Fibroblast of lung (primary cell): Measurements from ENCODE around the gene CES2. TPM values are rescaled to one million over a fixed set of nuclear protein-coding genes. Genes with fewer than 3 reads are reported as not detected.

Source experiments
- DNase-seq, 2 donors: peaks; one replicate each; pipeline versions ENCODE4 v3.0.0 to v3.0.0-alpha.2; 2010; ENCODE audit warnings: low read depth in 2 of 2
- H2AFZ ChIP-seq: 2 replicates; pipeline ENCODE4 v1.5.1; 2012; ENCODE audit warnings: low read length, control low read depth, inconsistent platforms
- H3K27ac ChIP-seq: 2 replicates; pipeline ENCODE4 v1.5.1; 2011; ENCODE audit warnings: low read length, control low read depth; ENCODE audit not compliant: insufficient read depth
- H3K27me3 ChIP-seq: 2 replicates; pipeline ENCODE4 v1.5.1; 2011; ENCODE audit warnings: mild to moderate bottlenecking, low read length; ENCODE audit not compliant: control insufficient read depth, insufficient read depth
- H3K36me3 ChIP-seq: 2 replicates; pipeline ENCODE4 v1.5.1; 2011; ENCODE audit warnings: low read length; ENCODE audit not compliant: control insufficient read depth, insufficient read depth
- H3K4me1 ChIP-seq: 2 replicates; pipeline ENCODE4 v1.5.1; 2011; ENCODE audit warnings: low read length; ENCODE audit not compliant: control insufficient read depth, insufficient read depth; ENCODE audit errors: extremely low read depth
- H3K4me2 ChIP-seq: 2 replicates; pipeline ENCODE4 v1.5.1; 2011; ENCODE audit warnings: low read length, control low read depth; ENCODE audit not compliant: insufficient read depth; ENCODE audit errors: extremely low read depth
- H3K4me3 ChIP-seq, 4 experiments: fragments of 200-600 bp in 1 of 4; sonication (generic) in 1 of 4; replicated peaks in 1 of 4; 2 replicates each; pipeline ENCODE4 v1.5.1; 2011 to 2016; ENCODE audit warnings: low read length in 4 of 4, low read depth in 3 of 4, mild to moderate bottlenecking in 3 of 4, control low read depth in 2 of 4, inconsistent platforms in 1 of 4, mixed read lengths in 1 of 4; ENCODE audit not compliant: insufficient read depth in 1 of 4; ENCODE audit errors: control extremely low read depth in 1 of 4
- H3K79me2 ChIP-seq: 2 replicates; pipeline ENCODE4 v1.5.1; 2012; ENCODE audit warnings: mild to moderate bottlenecking, low read length, inconsistent platforms; ENCODE audit not compliant: control insufficient read depth, insufficient read depth
- H3K9ac ChIP-seq: 2 replicates; pipeline ENCODE4 v1.5.1; 2011; ENCODE audit warnings: mild to moderate bottlenecking, low read length, control low read depth; ENCODE audit not compliant: insufficient read depth
- H3K9me3 ChIP-seq: 2 replicates; pipeline ENCODE4 v1.5.1; 2012; ENCODE audit warnings: low read depth, low read length; ENCODE audit not compliant: control insufficient read depth, insufficient read depth
- H4K20me1 ChIP-seq: 2 replicates; pipeline ENCODE4 v1.5.1; 2011; ENCODE audit warnings: low read length; ENCODE audit not compliant: control insufficient read depth, insufficient read depth; ENCODE audit errors: extremely low read depth
- EZH2 ChIP-seq: IDR thresholded peaks from 2 replicates; pipeline ENCODE4 v1.5.1; 2012; ENCODE audit warnings: low read length, control low read depth, mild to moderate bottlenecking; ENCODE audit errors: missing control alignments
- polyA plus RNA-seq, 2 donors: library from polyadenylated mRNA; depleted of rRNA in 1 of 2; stranded (reverse) in 1 of 2; unstranded in 1 of 2; fragments of >200 nt; gene quantifications; 2 replicates each; pipeline ENCODE4 v1.2.1, GENCODE V29; 2011 to 2012; ENCODE audit warnings: missing spikeins in 1 of 2
- total RNA-seq: library from RNA; depleted of rRNA; stranded (reverse); fragments of >200 nt; gene quantifications from 2 replicates; pipeline ENCODE4 v1.2.1, GENCODE V29; 2014
- TF ChIP-seq, protein P1 (sequence below), 2 donors: IDR thresholded peaks in 1 of 2; conservative IDR thresholded peaks in 1 of 2; 1 replicate in 1 of 2; 2 replicates in 1 of 2; pipeline ENCODE4 v1.5.1; 2011 to 2012; ENCODE audit warnings: low read length in 2 of 2, control low read depth in 1 of 2, inconsistent platforms in 1 of 2, low read depth in 1 of 2, mild to moderate bottlenecking in 1 of 2

Gene CES2
- total and polyA plus RNA-seq, 2 donors (not counting 1 experiment from before 2014, with no cell fraction given): 22.9 to 47.6 TPM

- no peaks in the 10 kb centered on the region for H3K9me3 ChIP-seq
- H3K36me3 ChIP-seq: no peaks in the 10 kb centered on the region
- DNase-seq: no peak
- no peak overlapping the region for H3K27ac ChIP-seq
- H4K20me1 ChIP-seq: no peaks in the 10 kb centered on the region
- no peak overlapping the region for H3K4me2 ChIP-seq
- no peak overlapping the region for H3K4me3 ChIP-seq
- no peak overlapping the region for H2AFZ ChIP-seq
- H3K4me1 ChIP-seq: no peaks in the 10 kb centered on the region
- peaks cover 6% of the 10 kb centered on the region for H3K27me3 ChIP-seq
- TF ChIP-seq EZH2: no peak
- TF ChIP-seq, protein P1, sequence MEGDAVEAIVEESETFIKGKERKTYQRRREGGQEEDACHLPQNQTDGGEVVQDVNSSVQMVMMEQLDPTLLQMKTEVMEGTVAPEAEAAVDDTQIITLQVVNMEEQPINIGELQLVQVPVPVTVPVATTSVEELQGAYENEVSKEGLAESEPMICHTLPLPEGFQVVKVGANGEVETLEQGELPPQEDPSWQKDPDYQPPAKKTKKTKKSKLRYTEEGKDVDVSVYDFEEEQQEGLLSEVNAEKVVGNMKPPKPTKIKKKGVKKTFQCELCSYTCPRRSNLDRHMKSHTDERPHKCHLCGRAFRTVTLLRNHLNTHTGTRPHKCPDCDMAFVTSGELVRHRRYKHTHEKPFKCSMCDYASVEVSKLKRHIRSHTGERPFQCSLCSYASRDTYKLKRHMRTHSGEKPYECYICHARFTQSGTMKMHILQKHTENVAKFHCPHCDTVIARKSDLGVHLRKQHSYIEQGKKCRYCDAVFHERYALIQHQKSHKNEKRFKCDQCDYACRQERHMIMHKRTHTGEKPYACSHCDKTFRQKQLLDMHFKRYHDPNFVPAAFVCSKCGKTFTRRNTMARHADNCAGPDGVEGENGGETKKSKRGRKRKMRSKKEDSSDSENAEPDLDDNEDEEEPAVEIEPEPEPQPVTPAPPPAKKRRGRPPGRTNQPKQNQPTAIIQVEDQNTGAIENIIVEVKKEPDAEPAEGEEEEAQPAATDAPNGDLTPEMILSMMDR (conservative IDR thresholded peaks at IDR 0.05 in 1 of 2, IDR thresholded peaks at IDR 0.05 in 1 of 2; ENCODE audit: low read depth in 1 of 2, low read length in 2 of 2): no peak
- H3K79me2 ChIP-seq: no peaks in the 10 kb centered on the region
- no peak overlapping the region for H3K9ac ChIP-seq
Observed at GRCh38 chr16:66915041-66915440, 20.3 kb upstream of the CES2 start.

GRCh38 chr16:66916518-66916917 lies 18.8 kb upstream of the CES2 start:
- Histone ChIP-seq H3K9ac (no peak overlapping the region), H3K79me2 (no peaks in the 10 kb centered on the region), H2AFZ (no peak overlapping the region), H3K4me2 (no peak overlapping the region), H3K27ac (no peak overlapping the region), H4K20me1 (no peaks in the 10 kb centered on the region), H3K9me3 (no peaks in the 10 kb centered on the region), H3K27me3 (peaks cover 6% of the 10 kb centered on the region), H3K4me3 (no peak overlapping the region), H3K36me3 (no peaks in the 10 kb centered on the region), H3K4me1 (no peaks in the 10 kb centered on the region)
- no peak for DNase-seq
- no peak for TF ChIP-seq EZH2
- TF ChIP-seq, protein P1 (conservative IDR thresholded peaks at IDR 0.05 in 1 of 2, IDR thresholded peaks at IDR 0.05 in 1 of 2; ENCODE audit: low read depth in 1 of 2, low read length in 2 of 2): no peak

DNA sequence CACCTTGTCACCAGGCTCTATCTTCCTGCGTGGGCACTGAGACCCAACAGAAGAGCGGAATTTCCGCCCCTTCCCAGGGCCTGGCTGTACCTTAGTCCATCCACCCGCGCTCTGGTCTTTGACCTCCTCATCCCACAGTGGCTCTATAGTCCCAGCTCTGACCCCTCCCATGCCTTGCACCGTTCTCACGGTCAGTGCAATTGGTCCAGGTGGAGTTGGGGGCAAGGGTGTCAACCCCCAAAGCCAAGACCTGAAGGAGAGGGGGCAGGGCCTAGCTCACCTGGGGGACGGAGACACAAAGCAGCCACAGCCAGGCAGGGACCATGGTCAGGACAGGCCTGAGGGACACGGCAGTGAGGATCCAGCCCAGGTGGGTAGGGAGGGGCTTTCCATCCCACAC lies 17.6 kb upstream of the CES2 start:
- Histone ChIP-seq H3K9ac (no peak overlapping the region), H4K20me1 (no peaks in the 10 kb centered on the region), H3K9me3 (no peaks in the 10 kb centered on the region), H3K4me2 (no peak overlapping the region), H3K36me3 (peaks cover 3% of the 10 kb centered on the region), H2AFZ (no peak overlapping the region), H3K4me3 (no peak overlapping the region), H3K27me3 (peaks cover 6% of the 10 kb centered on the region), H3K4me1 (no peaks in the 10 kb centered on the region), H3K27ac (no peak overlapping the region), H3K79me2 (no peaks in the 10 kb centered on the region)
- no peak for TF ChIP-seq EZH2
- TF ChIP-seq, protein P1 (conservative IDR thresholded peaks at IDR 0.05 in 1 of 2, IDR thresholded peaks at IDR 0.05 in 1 of 2; ENCODE audit: low read depth in 1 of 2, low read length in 2 of 2): no peak
- DNase-seq: no peak
